Endothelial cell of umbilical vein (primary cell): ENCODE data around the gene PNISR. TPM values are rescaled to one million over a fixed set of nuclear protein-coding genes. Genes with fewer than 3 reads are reported as not detected.
A peak's percentile ranks its signal among the peaks of the same experiment; 100 is the strongest.
"Not testable (repeated sequence)": the region's sequence is repeated elsewhere in the genome, so short reads cannot be mapped to it uniquely, and the experiment has no call there.

Experiments
- BruUV-seq: library from RNA; stranded (reverse); fragments of 400-500 nt; replicated peaks from 2 replicates; lab custom pipeline; 2021; lab: Mats Ljungman, UMichigan
- CTCF ChIA-PET: fragments of 300-600, 350-600 bp; sonication (Branson Sonifier 250); formaldehyde crosslinking; loops from one replicate; lab custom pipeline; 2021; ENCODE audit warnings: antibody characterized with exemption, inconsistent platforms; lab: Charles Lee
- POLR2A ChIA-PET: fragments of 300-600, 350-600 bp; sonication (Branson Sonifier 250); formaldehyde crosslinking; loops from one replicate; lab custom pipeline; 2021; ENCODE audit warnings: antibody characterized with exemption, inconsistent platforms; lab: Charles Lee
- DNase-seq: peaks from one replicate; pipeline ENCODE4 v3.0.0-alpha.2; 2011; ENCODE audit warnings: low read depth, low spot score
- FAIRE-seq: peaks from 2 replicates; lab custom pipeline; 2011; peaks lifted over from hg19 to GRCh38; lab: Jason Lieb, UNC
- H2AFZ ChIP-seq: 2 replicates; pipeline ENCODE4 v1.6.0; 2012; ENCODE audit warnings: low read depth, low read length, control low read depth, inconsistent platforms
- H3K27ac ChIP-seq: 2 replicates; pipeline ENCODE4 v1.5.1; 2011; ENCODE audit warnings: low read depth, mild to moderate bottlenecking, control low read depth, low read length, moderate library complexity; ENCODE audit not compliant: insufficient read depth
- H3K27me3 ChIP-seq, 2 experiments: 2 replicates each; pipeline versions ENCODE4 v1.6.0 to v1.6.1; 2011; ENCODE audit warnings: low read length in 2 of 2, mixed read lengths in 1 of 2; ENCODE audit not compliant: control insufficient read depth in 2 of 2, insufficient read depth in 2 of 2
- H3K36me3 ChIP-seq, 2 experiments: 2 replicates in 1 of 2; 3 replicates in 1 of 2; pipeline ENCODE4 v1.5.1; 2011; ENCODE audit warnings: low read length in 2 of 2, mild to moderate bottlenecking in 1 of 2, moderate library complexity in 1 of 2; ENCODE audit not compliant: control insufficient read depth in 2 of 2, insufficient read depth in 2 of 2; ENCODE audit errors: extremely low read depth in 1 of 2
- H3K4me1 ChIP-seq: 3 replicates; pipeline ENCODE4 v1.5.1; 2011; ENCODE audit warnings: mild to moderate bottlenecking, low read length; ENCODE audit not compliant: control insufficient read depth, insufficient read depth; ENCODE audit errors: extremely low read depth
- H3K4me2 ChIP-seq: 2 replicates; pipeline ENCODE4 v1.6.1; 2011; ENCODE audit warnings: low read length, control low read depth, mixed read lengths; ENCODE audit not compliant: insufficient read depth
- H3K4me3 ChIP-seq, 3 experiments: fragments of 200-600 bp in 1 of 3; sonication (generic), shearing (Covaris generic) in 1 of 3; replicated peaks in 1 of 3; 2 replicates each; pipeline ENCODE4 v1.5.1; 2011 to 2016; ENCODE audit warnings: control low read depth in 3 of 3, low read length in 3 of 3, mild to moderate bottlenecking in 2 of 3, inconsistent platforms in 1 of 3, low read depth in 1 of 3, moderate library complexity in 1 of 3; ENCODE audit not compliant: insufficient read depth in 1 of 3
- H3K79me2 ChIP-seq: 2 replicates; pipeline ENCODE4 v1.6.0; 2012; ENCODE audit warnings: low read length, inconsistent platforms; ENCODE audit not compliant: control insufficient read depth, insufficient read depth
- H3K9ac ChIP-seq: replicated peaks from 2 replicates; pipeline ENCODE3; 2011; ENCODE audit warnings: low read length, control low read depth; ENCODE audit not compliant: insufficient read depth; ENCODE audit errors: extremely low read depth
- H3K9me1 ChIP-seq: replicated peaks from 3 replicates; pipeline ENCODE4 v1.6.0; 2011; ENCODE audit warnings: mild to moderate bottlenecking, low read length; ENCODE audit not compliant: control insufficient read depth, insufficient read depth; ENCODE audit errors: extremely low read depth
- H3K9me3 ChIP-seq: replicated peaks from 2 replicates; pipeline ENCODE4 v1.5.1; 2012; ENCODE audit warnings: low read length, inconsistent platforms; ENCODE audit not compliant: control insufficient read depth, insufficient read depth
- H4K20me1 ChIP-seq: replicated peaks from 2 replicates; pipeline ENCODE3; 2011; ENCODE audit warnings: mild to moderate bottlenecking, low read length; ENCODE audit not compliant: control insufficient read depth, insufficient read depth; ENCODE audit errors: extremely low read depth
- EZH2 ChIP-seq: IDR thresholded peaks from 2 replicates; pipeline ENCODE4 v1.6.1; 2012; ENCODE audit warnings: borderline replicate concordance, low read depth, mild to moderate bottlenecking, moderate library complexity, low read length, inconsistent platforms; ENCODE audit not compliant: severe bottlenecking
- FOS ChIP-seq: IDR thresholded peaks from 2 replicates; pipeline ENCODE4 v1.6.1; 2011; ENCODE audit warnings: mild to moderate bottlenecking, low read length, moderate library complexity, borderline replicate concordance; ENCODE audit not compliant: insufficient read depth
- JUN ChIP-seq: IDR thresholded peaks from 2 replicates; pipeline ENCODE4 v1.6.1; 2011; ENCODE audit warnings: borderline replicate concordance, low read depth; ENCODE audit not compliant: insufficient read length, insufficient read depth
- MYC ChIP-seq: IDR thresholded peaks from one replicate; pipeline ENCODE4 v1.6.1; 2011; ENCODE audit warnings: mild to moderate bottlenecking, low read depth, low read length
- POLR2AphosphoS5 ChIP-seq: IDR thresholded peaks from 2 replicates; pipeline ENCODE4 v1.6.1; 2012; ENCODE audit warnings: low read depth, mild to moderate bottlenecking, control low read depth, low read length, moderate library complexity; ENCODE audit not compliant: insufficient read depth
- dilution Hi-C: fragments of 300-500 bp; cut with MboI; formaldehyde crosslinking; loops from one replicate; pipeline ENCODE4 v1.15.0; 2019; ENCODE audit warnings: low sequenced_read_pairs; ENCODE audit not compliant: extremely low pct_ligation_motif_present
- intact Hi-C: fragments of 100-400 bp; cut with micrococcal nuclease; formaldehyde crosslinking; loops from one replicate; pipeline ENCODE4 v1.10.0; 2022
- polyA plus RNA-seq, 4 experiments: library from polyadenylated mRNA; depleted of rRNA in 3 of 4; stranded (reverse) in 3 of 4; unstranded in 1 of 4; fragments of >200 nt; gene quantifications; 2 replicates each; pipeline versions ENCODE4 v1.2.1 to v1.2.3, GENCODE V29; 2011 to 2012; ENCODE audit warnings: missing spikeins in 1 of 4
- total RNA-seq: library from RNA; stranded (reverse); gene quantifications from 2 replicates; pipeline ENCODE4 v1.2.3, GENCODE V29; 2021
- TF ChIP-seq, protein P1 (sequence below), 2 donors: IDR thresholded peaks; 1 replicate in 1 of 2; 2 replicates in 1 of 2; pipeline ENCODE4 v1.5.1; 2011; ENCODE audit warnings: low read length in 2 of 2, mild to moderate bottlenecking in 2 of 2, moderate library complexity in 2 of 2, control low read depth in 1 of 2, inconsistent platforms in 1 of 2, low read depth in 1 of 2; ENCODE audit not compliant: insufficient read depth in 1 of 2; ENCODE audit errors: extremely low read depth in 1 of 2

Gene PNISR
- total and polyA plus RNA-seq, 2 donors (not counting 3 experiments of a cell fraction or from before 2014, with no cell fraction given), result 34.6 to 106 TPM

DNA sequence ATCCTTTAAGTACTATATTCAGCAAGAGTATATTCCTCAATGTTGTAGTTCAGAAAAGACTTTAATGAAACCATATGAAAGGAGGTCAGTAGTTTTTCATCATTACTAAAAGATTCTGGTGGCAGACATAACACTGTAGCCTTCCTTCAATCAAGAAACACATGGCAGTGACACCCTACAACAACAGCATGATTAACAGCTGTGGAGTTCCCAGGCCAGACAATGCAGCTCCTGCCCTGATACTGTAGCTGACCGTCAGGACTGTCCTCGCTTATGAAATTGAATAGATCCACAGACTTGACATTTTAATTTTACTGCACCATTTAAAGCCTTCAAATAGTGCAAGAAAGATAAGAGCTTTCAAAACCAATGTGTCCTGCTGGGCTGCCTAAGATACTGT, 46.5 kb upstream of the PNISR start:
- Histone ChIP-seq H3K4me2 (no peak overlapping the region), H3K36me3 (peaks cover 0 to 2% of the 10 kb centered on the region in 2 experiments), H3K9me1 (no peaks in the 10 kb centered on the region), H3K27me3 (no peaks in the 10 kb centered on the region), H3K4me1 (no peaks in the 10 kb centered on the region), H3K9me3 (no peaks in the 10 kb centered on the region), H4K20me1 (no peaks in the 10 kb centered on the region), H3K9ac (no peak overlapping the region), H2AFZ (no peak overlapping the region), H3K79me2 (no peaks in the 10 kb centered on the region), H3K27ac (no peak overlapping the region), H3K4me3 (no peak overlapping the region)
- TF ChIP-seq POLR2AphosphoS5, result no peak
- TF ChIP-seq EZH2, result no peak
- TF ChIP-seq MYC, result no peak
- BruUV-seq, result no TSS peak
- dilution Hi-C loops (no loop called here), intact Hi-C loops (no loop called here)
- CTCF ChIA-PET, result interaction anchor here (1.7 kb wide), 1 partner anchor 396 kb away, joined by 6 read pairs; no protein-coding TSS in a partner anchor
- POLR2A ChIA-PET, result no interaction called here
- FAIRE-seq (no peak), DNase-seq (no peak)

DNA sequence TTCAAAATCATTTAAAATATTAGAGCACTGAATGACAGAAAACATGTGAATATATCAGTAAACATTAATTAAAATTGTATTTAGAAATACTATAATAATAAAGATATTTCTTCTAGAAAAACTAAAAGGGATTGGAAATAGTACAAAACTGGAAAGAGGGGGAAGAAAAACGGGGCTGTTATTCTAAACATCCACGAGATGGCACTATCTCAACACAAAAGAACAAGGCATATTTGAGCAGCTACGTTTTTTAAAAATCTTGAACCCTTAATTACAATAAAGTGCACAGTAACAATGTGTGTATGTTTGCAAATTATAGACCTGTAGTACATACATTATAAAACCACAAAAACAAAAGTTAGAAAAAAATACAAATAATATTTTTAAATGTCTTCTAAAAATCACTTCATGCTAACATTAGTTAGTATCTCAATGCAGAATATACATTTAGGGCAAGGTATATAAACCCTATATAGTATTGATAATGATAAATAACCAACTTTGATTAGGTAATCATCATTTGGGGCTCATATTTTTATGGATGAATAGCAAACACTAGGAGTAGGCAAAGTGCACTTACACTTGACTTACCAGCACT, 42.5 kb upstream of the PNISR start:
- H3K9ac ChIP-seq, result no peak overlapping the region
- ChIA-PET POLR2A (no interaction called here), CTCF (interaction anchor here (0.5 to 3.0 kb wide), 26 partner anchors 10 to 899 kb away, joined by 3 to 57 read pairs (median 4); no protein-coding TSS in a partner anchor)
- intact Hi-C loops (loop anchor here (1.0 to 5.0 kb wide), 3 partner anchors 147 to 355 kb away; no protein-coding TSS in a partner anchor), dilution Hi-C loops (no loop called here)
- no peaks in the 10 kb centered on the region for H3K9me1 ChIP-seq
- peaks cover 0 to 1% of the 10 kb centered on the region in 2 experiments for H3K36me3 ChIP-seq
- TF ChIP-seq FOS, result no peak
- TF ChIP-seq, protein P1, sequence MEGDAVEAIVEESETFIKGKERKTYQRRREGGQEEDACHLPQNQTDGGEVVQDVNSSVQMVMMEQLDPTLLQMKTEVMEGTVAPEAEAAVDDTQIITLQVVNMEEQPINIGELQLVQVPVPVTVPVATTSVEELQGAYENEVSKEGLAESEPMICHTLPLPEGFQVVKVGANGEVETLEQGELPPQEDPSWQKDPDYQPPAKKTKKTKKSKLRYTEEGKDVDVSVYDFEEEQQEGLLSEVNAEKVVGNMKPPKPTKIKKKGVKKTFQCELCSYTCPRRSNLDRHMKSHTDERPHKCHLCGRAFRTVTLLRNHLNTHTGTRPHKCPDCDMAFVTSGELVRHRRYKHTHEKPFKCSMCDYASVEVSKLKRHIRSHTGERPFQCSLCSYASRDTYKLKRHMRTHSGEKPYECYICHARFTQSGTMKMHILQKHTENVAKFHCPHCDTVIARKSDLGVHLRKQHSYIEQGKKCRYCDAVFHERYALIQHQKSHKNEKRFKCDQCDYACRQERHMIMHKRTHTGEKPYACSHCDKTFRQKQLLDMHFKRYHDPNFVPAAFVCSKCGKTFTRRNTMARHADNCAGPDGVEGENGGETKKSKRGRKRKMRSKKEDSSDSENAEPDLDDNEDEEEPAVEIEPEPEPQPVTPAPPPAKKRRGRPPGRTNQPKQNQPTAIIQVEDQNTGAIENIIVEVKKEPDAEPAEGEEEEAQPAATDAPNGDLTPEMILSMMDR (IDR thresholded peaks at IDR 0.05; ENCODE audit: extremely low read depth in 1 of 2, insufficient read depth in 1 of 2, low read depth in 1 of 2, low read length in 2 of 2), result peak; percentile 25 to 48
- no peak for TF ChIP-seq JUN
- DNase-seq, result peak; percentile 28
- no peaks in the 10 kb centered on the region for H3K27me3 ChIP-seq
- no peaks in the 10 kb centered on the region for H4K20me1 ChIP-seq
- H3K4me2 ChIP-seq, result no peak overlapping the region
- H3K27ac ChIP-seq, result no peak overlapping the region
- H3K79me2 ChIP-seq, result no peaks in the 10 kb centered on the region
- no peak for FAIRE-seq
- H3K4me3 ChIP-seq, result no peak overlapping the region
- BruUV-seq, result no TSS peak
- no peaks in the 10 kb centered on the region for H3K9me3 ChIP-seq
- no peak overlapping the region for H2AFZ ChIP-seq
- H3K4me1 ChIP-seq, result no peaks in the 10 kb centered on the region

DNA sequence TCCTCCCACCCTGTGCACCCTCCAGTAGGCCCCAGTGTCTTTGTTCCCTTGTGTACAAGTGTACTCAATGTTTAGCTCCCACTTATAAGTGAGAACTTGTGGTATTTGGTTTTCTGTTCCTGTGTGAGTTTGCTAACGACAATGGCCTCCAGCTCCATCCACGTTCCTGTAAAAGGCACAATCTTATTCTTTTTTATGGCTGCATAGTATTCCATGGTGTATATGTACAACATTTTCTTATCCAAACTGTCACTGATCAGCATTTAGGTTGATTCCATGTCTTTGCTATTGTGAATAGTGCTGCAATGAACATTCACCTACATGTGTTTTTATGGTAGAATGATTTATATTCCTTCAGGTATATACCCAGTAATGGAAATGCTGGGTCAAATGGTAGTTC, 34.0 kb upstream of the PNISR start:
- intact Hi-C loops, H3K36me3 ChIP-seq, H3K9me3 ChIP-seq, H3K9me1 ChIP-seq, H2AFZ ChIP-seq, dilution Hi-C loops, DNase-seq, H3K27ac ChIP-seq, H3K4me1 ChIP-seq, POLR2A ChIA-PET, H3K27me3 ChIP-seq, H3K4me2 ChIP-seq, H3K4me3 ChIP-seq, BruUV-seq, H3K79me2 ChIP-seq, FAIRE-seq, H4K20me1 ChIP-seq, H3K9ac ChIP-seq: not testable (repeated sequence)
- CTCF ChIA-PET, result interaction anchor here (0.6 to 2.2 kb wide), 2 partner anchors 8 to 25 kb away, joined by 3 to 10 read pairs; no protein-coding TSS in a partner anchor
